ENCODE results near the gene CAPN14.

The CAPN14 gene

GRCh38 chr2:31217465-31218200, at the start of gene CAPN14:
Gene CAPN14, minus strand, starts transcription at chr2:31217515. Its CDS starts 12,068 bp downstream, at chr2:31205447.
- DNase-seq = no peak

GRCh38 chr2:31266804-31267203, 49.5 kb upstream of the CAPN14 start:
- no peak for DNase-seq

GRCh38 chr2:31265234-31265633, 47.9 kb upstream of the CAPN14 start:
- no peak for DNase-seq

GRCh38 chr2:31263636-31264190, 46.4 kb upstream of the CAPN14 start:
- DNase-seq = no peak

- DNase-seq = no peak
Observed at GRCh38 chr2:31260870-31261269, 43.6 kb upstream of the CAPN14 start.

GRCh38 chr2:31259075-31259474, 41.8 kb upstream of the CAPN14 start:
- DNase-seq = no peak

GRCh38 chr2:31258351-31258750, 41.0 kb upstream of the CAPN14 start:
- no peak for DNase-seq

GRCh38 chr2:31256611-31257382, 39.5 kb upstream of the CAPN14 start:
- DNase-seq = no peak

GRCh38 chr2:31255911-31256571, 38.7 kb upstream of the CAPN14 start:
- no peak for DNase-seq

GRCh38 chr2:31254237-31255203, 37.2 kb upstream of the CAPN14 start:
- DNase-seq = no peak

- DNase-seq = peak in 1 of 2 experiments; percentile 6
Observed at GRCh38 chr2:31253356-31254131, 36.2 kb upstream of the CAPN14 start.

GRCh38 chr2:31251851-31252250, 34.5 kb upstream of the CAPN14 start:
- no peak for DNase-seq

- DNase-seq = no peak
Observed at GRCh38 chr2:31251018-31251417, 33.7 kb upstream of the CAPN14 start.

GRCh38 chr2:31249009-31249690, 31.8 kb upstream of the CAPN14 start:
- DNase-seq = no peak

- no peak for DNase-seq
Observed at GRCh38 chr2:31248139-31248538, 30.8 kb upstream of the CAPN14 start.

GRCh38 chr2:31247711-31248110, 30.4 kb upstream of the CAPN14 start:
- DNase-seq = no peak

- peak in 1 of 2 experiments; percentile 32 for DNase-seq
Observed at GRCh38 chr2:31246184-31246852, 29.0 kb upstream of the CAPN14 start.

- DNase-seq = no peak
Observed at GRCh38 chr2:31244101-31244500, 26.8 kb upstream of the CAPN14 start.

GRCh38 chr2:31243053-31243452, 25.7 kb upstream of the CAPN14 start:
- no peak for DNase-seq

- DNase-seq = no peak
Observed at GRCh38 chr2:31241625-31242270, 24.4 kb upstream of the CAPN14 start.
